HG03439 (cell line): ENCODE measurements around the gene PHLDA2.

Experiments used
- ATAC-seq: cut with Tn5 transposase; IDR thresholded peaks from one replicate; pipeline ENCODE4 v1.9.1; 2021; ENCODE audit warnings: mild to moderate bottlenecking, moderate library complexity; ENCODE audit not compliant: unreplicated experiment

The PHLDA2 gene

GRCh38 chr11:2883979-2884815 lies 45.0 kb downstream of the PHLDA2 start:
- ATAC-seq: no peak

- ATAC-seq: no peak
Observed at GRCh38 chr11:2883640-2883978, 45.6 kb downstream of the PHLDA2 start.

GRCh38 chr11:2882396-2883110 lies 46.7 kb downstream of the PHLDA2 start:
- ATAC-seq: no peak

- ATAC-seq: no peak
Observed at GRCh38 chr11:2881981-2882375, 47.2 kb downstream of the PHLDA2 start.

GRCh38 chr11:2881076-2881980 lies 47.9 kb downstream of the PHLDA2 start:
- no peak for ATAC-seq

GRCh38 chr11:2880646-2881045 lies 48.6 kb downstream of the PHLDA2 start:
- no peak for ATAC-seq

- no peak for ATAC-seq
Observed at GRCh38 chr11:2878782-2879181, 50.4 kb downstream of the PHLDA2 start.
